NCI-H2196 treated with DMSO at 0.1 percent for 48 hours (cell line): ENCODE measurements around the gene PAPOLA.
"Not testable (repeated sequence)": the region's sequence is repeated elsewhere in the genome, so short reads cannot be mapped to it uniquely, and the experiment has no call there.

Experiments used
- DNase-seq: peaks from one replicate; lab custom pipeline; 2025; ENCODE audit not compliant: unreplicated experiment; lab: John Stamatoyannopoulos, UW

PAPOLA gene

DNA sequence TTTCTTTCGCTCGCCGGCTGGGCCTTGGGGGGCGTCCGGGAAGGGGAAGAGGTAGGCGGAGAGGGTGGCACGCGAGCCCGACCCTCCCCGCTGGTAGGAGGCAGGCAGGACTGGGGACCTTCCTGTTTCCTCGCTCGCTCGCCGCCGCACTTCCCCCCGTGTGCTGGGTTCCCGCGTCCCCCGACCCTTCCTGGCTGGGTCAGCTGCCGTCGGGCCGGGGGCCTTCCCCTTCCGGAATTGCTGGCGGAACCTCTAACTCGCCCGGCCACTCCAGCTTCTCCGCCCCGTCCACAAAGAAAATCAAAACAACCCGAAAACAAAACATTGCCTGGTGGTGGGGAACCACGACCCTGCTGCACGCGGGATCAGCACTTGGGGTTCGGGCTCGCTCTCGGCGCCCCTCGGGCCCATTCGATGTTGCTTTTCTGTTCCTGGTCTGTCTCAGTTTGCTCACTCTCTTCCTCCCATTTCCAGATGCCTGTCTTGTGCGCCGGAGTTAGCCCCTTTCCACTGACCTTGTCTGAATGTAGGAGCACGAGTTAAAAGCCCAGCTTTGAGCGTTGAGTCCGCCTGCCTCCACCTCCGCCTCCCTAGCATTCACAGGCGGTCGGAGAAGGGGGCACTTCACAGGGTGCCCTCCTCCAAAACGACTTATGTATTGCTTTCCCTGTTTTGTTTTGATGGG is 581 bp downstream of the PAPOLA start:
- DNase-seq, result no peak

DNA sequence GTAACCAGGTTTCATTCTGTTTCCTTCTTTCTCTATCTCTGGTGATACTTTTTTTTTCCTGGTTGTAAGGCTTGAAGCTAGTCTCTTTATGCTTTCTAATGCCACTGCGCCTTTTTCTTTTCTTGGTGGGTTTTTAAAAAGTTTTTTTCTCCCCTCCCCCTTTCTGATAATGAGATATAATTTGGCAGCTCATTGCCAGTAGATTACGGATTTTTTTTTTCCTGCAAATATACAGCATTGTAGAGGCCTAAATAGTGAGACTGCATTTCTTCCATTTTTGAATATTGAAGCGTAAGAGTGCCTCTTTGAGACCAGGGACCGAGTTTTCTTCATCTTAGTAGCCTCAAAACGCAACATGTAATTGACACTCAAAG is 1.1 kb downstream of the PAPOLA start:
- no peak for DNase-seq

DNA sequence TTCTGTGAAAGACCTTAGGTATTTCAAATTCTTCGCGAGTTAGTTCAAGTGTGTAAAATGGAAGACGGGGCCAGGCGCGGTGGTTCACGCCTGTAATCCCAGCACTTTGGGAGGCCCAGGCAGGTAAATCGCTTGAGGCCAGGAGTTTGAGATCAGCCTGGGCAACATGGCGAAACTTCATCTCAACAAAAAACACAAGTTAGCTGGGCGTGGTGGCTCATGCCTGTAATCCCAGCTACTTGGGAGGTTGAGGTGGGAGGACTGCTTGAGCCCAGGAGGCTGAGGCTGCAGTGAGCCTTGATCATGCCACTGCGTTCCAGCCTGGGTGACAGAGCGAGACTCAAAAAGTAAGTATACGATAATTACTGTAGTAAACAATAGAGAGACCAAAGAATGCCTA is 2.2 kb downstream of the PAPOLA start:
- DNase-seq, result not testable (repeated sequence)

DNA sequence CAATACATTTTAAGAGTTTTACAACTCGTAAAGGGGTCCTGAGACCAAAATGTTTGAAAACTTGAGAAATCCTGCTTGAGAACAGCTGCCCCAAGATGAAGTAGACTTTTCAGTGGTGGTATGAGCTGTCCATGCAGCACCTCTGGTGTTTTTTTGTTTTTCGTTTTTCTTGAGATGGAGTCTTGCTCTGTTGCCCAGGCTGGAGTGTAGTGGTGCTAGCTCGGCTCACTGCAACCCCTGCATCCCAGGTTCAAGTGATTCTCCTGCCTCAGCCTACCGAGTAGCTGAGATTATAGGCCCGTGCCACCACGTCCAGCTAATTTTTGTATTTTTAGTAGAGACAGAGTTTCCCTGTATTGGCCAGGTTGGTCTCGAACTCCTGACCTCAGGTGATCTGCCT is 5.5 kb downstream of the PAPOLA start:
- DNase-seq, result no peak

DNA sequence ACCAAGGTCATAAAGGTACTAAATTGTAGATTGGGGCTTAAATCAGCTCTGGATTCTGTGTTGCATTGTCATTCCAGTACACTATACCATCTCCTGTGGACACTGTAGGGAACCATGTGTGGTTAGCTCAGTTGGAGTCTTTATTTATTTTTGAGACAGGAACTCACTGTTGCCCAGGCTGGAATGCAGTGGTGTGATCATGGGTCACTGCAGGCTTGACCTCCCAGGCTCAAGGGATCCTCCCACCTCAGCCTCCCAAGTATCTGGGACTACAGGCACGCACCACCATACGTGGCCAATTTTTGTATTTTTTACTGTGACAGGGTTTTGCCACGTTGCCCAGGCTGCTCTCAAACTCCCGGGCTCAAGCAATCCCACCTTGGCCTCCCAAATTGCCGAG is 6.7 kb downstream of the PAPOLA start:
- no peak for DNase-seq

DNA sequence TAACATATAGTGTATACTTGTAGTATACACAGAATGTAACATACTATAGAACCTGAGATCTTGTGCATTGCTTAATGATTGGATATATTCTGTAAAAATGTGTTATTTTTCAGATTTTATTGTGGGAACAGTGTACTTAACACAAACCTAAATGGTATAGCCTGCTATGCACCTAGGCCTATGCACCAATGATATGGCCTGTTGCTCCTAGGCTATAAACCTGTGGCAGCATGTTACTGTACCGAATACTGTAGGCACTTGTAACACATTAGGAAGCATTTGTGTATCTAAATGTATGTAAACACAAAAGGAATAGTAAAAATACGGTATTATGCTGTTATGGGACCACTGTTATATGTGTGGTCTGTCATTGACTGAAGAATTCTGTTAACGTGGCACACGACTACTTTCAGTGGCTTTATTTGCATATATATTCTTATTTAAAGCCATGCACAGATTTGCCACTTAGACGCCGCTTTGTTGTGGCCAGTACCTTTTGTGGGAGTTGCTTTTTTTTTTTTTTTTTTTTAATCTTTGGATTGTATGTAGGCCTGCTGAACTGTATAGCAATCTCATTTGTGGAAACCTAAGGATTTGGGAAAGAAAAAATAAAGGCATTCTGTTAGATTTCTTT is 7.4 kb downstream of the PAPOLA start:
- DNase-seq, result no peak

DNA sequence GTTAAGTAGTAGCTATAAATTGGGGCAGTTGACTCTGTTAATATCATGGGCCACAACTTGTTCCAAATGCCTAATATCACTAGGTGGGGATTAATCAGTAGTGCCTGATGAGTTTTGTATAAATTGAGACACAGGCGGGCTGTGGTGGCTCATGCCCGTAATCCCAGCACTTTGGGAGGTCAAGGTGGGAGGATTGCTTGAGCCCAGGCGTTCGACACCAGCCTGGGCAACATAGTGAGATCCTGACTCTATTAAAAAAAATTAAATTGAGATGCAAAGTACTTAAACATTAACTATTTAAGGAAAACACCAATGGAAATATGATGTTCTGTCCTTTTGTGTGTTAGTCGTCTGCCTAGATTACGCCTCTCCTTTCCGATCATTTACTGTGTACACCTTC is 9.0 kb downstream of the PAPOLA start:
- no peak for DNase-seq

DNA sequence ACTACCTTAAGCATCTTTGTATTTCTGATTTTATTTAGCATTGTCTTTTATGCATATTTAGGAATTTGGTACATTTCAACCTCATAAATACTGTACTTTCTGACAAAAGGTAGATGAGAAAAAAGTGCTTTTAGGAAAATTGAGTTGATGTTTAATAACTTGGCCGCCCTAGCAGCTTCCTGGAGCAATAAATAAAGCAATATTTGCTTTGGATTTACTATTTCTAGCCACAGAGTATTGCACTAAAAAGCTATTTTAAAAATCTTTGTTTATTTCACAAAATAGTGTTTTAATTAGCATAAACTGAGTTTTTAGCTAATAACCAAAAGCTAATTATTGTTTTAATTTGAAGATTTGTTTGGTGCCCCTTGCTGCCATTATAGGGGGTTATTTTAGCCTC is 9.5 kb downstream of the PAPOLA start:
- DNase-seq, result no peak

DNA sequence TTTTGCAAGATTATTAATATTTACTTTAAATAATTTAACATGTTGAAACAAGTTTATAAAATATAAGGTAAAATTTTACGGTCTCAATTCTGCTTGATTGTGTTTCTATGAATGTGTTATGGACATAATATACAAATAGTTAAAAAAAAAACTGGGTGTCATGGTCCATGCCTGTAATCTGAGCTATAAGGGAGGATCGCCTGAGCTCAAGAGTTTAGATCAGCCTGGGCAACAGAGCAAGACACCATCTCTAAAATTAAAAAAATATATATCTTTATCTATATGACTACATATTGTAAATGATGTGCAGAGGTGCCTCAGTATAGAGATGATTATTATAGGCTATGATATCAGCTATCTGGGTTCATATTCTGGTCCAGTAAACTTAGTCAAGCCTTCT is 9.9 kb downstream of the PAPOLA start:
- no peak for DNase-seq

DNA sequence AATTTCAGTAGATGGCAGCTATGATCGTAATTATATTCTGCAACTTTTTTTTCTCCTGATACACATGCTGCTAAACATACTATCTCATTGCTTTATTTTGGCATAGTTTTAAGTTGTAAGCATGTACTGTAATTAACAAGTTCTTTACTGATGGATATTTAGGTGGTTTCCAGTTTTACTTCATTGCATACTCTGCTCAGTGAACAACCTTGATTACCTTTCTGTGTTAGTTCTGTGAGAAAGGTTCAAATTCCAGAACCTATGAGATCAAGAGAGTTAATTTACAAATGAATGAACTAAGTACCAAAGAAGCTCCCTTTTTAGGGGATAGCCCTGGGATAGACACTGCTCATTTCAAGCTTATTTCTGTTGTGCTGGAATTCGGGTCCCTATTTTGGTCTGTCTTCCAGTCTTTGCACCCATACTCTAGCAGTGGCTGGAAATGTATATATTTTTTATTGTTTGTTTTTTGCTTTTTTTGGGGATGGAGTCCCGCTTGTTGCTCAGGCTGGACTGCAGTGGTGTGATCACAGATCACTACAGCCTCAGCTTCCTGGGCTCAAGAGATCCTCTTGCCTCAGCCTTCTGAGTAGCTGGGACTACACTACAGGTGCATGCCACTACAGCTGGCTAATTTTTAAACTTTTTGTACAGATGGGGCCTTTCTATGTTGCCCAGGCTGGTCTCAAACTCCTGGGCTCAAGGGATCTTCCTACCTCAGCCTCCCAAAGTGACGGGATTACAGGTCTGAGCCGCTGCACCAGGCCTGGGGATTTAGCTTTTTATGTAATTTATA is 10.6 kb downstream of the PAPOLA start:
- no peak for DNase-seq

DNA sequence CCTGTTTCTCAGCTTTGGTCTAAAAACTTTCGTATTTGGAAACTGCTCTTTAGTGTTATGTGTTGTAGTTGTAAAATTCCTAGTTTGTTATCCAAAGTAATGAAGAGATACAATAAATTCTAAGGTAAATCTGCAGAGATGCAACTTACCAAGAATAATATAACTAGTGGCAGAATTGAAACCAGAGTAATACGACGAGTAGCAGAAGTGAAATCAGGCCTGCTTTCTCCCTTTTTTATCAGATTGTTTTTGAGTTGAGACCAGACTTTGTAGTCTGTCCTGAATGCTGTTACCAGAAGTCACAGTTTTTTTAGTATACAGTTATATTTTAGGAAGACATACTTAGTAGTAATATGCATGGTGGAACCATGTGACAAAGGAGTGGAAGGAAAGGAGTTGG is 12.5 kb downstream of the PAPOLA start:
- no peak for DNase-seq

DNA sequence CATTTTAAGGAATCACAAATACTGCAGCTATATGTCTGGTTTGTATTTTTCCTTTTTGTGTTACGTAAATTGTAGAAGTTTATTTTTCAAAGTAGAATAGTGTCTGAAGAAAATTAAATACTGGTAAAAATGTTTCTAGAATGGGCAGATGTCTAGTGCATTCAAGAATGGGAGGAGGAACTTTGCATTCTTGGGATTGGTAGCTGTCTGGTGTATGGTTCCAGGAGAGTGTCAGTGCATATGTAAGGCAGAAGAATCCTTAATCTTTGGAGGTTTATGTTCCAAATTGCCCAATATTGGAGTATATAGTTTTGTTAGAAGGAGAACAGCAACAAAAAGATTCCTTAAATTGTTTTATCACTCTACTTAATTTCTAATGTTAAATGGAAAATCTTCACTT is 13.5 kb downstream of the PAPOLA start:
- DNase-seq, result no peak

DNA sequence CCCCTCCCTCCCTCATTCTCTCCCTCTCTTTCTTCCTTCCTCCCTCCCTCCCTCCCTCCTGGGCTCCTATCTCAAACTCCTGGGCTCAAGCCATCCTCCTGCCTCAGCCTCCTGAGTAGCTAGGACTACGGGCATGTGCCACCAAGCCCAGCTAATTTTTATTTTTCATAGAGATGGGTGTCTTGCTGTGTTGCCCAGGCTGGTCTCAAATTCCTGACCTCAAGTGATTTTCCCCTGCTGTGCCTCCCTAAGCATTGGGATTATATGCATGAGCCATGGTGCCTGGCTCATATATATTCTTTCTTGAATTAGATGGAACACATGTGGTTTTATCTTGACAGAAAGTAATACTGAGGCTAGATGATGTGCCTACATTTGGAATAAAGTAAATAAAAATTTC is 14.2 kb downstream of the PAPOLA start:
- no peak for DNase-seq

DNA sequence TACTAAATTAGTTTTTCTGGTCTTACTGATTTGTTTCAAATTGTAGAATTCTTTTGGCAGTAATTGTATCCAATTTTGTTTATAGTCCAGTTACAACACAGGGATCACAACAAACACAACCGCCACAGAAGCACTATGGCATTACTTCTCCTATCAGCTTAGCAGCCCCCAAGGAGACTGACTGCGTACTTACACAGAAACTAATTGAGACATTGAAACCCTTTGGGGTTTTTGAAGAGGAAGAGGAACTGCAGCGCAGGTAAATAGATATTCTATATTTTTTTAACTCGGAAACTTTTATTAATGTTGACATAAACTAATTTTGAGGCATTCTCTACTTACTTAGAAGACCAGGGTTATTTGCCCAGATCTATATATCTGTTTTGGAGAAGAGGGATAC is 17.8 kb downstream of the PAPOLA start:
- DNase-seq, result no peak

DNA sequence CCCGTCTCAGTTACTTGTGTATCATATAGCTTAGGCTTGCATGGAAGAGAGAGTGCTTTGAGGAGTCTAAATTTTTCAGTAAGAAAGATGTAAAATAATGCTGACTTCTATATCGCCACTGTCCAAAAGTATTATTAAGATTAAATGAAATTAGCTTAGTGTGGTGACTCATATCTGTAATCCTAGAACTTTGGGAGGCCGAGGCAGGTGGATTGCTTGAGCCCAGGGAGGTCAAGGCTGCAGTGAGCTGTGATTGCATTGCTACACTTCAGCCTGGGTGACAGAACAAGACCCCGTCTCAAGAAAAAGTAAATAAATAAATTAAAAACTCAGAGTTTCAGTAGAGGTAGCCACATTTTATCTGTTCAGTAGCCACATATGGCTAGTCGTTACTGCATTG is 23.3 kb downstream of the PAPOLA start:
- no peak for DNase-seq

DNA sequence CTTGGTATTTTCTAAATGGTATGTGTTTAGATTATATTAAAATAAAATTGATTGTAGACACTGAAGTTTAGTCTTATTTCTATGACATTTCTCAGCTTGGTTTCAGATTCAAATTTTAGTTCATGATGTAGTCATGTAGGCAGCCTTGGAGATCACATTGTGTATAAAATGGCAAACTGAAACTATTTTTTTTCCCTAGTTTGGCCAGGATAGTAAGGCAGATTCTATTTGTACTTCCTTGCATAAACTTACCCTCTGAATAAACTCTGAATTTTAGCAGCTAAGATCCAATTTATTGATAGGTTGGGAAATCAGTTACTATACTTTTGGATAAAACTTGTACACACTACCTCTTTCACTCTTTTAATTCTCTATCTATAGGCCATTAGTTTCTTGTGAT is 30.4 kb downstream of the PAPOLA start:
- DNase-seq, result no peak

DNA sequence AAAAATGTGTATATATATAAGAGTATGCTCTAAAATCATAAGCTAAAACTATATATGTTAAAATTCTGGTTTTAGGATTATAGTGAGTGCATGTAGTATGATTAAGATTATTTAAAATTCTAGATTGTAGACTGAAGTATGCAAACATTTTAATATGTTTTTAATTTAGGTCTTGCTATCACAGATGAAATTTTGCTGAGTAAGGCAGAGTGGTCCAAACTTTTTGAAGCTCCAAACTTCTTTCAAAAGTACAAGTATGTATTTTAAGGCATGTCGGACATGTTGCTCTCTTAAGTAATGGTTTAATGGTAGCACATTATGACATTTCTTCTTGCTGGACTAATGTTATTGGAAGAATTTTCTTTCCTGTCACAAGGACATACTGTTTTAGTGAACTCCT is 34.6 kb downstream of the PAPOLA start:
- DNase-seq, result no peak

DNA sequence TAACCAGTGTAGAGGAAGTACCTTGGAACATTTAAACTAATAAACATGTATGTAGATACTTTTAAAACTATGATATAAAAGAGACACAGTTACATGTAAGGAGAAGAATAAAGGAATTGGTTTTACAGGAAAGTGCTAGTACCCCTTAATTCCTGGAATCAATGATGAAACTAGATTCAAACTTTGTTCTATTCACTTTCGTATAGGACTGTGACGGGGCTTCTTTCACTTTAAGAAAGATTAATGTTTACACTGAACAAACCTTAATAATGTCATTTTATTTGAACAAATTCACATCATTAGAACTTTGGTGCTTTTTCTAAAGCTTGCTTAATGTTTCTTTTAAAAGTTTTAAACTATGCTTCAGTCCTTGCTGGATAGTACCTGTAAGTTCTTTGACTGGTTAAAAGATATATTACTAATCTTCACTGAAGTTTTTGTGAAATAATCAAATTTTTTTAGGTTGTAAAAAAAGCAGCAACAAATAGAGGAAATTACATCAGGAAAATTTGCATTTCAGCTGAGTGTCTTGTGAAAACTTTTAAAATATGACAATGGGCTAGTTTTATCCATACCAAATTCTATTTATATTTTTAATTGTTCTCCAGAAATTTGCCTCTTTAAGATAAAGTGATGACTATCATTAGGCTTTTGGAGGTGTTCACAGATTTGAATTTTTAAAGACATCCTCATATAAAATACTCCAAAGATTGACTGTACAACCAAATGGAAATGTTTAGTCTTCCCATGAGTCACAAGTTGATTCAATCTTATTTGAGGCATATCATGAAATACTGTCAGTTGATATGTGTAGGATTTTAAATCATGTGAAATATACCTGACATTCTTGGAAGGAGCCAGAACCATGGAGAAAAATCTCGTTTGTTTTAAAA is 36.2 kb downstream of the PAPOLA start:
- DNase-seq, result no peak

DNA sequence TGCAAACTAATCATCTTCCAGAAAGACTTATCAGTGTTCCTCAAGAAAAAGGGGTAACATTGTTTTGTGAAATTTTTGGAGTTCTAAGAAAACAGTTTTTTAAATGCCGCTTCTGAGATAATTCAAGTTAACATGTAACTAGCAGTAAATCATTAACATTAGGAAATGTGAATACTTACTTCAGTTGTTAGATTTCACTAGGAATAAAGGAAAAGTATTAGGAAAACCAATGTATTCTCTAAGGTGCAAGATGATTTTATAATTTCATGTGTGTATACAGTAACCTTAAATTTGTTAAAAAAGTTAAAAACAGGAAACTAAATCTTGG is 36.8 kb downstream of the PAPOLA start:
- no peak for DNase-seq

DNA sequence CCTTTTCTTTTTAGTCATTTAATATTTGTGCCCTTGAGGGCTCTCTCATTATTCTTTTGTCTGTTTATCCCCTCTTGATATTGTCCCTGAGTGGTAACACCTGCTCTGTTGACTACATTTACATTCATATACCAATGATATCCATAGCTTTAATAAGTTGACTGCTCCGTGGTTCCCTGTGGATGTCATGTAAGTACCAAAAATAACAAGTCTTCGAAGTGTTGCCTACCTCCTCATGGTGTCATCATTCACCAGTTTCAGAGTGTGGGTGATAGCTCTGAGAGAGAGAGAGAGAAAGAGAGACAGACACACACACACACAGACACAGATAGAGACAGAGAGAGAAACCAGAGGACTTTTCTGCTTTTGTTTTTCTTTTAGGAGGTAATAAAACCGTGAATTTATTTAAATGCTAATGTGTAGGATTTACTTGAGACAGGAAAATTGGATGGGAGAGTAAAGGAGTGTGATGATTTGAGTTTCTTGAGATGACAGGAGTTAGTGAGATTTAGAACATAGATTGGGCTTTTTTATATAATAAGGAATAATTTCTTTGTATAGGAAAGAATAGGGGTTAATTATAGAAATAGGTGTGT is 52.2 kb downstream of the PAPOLA start:
- DNase-seq, result no peak

DNA sequence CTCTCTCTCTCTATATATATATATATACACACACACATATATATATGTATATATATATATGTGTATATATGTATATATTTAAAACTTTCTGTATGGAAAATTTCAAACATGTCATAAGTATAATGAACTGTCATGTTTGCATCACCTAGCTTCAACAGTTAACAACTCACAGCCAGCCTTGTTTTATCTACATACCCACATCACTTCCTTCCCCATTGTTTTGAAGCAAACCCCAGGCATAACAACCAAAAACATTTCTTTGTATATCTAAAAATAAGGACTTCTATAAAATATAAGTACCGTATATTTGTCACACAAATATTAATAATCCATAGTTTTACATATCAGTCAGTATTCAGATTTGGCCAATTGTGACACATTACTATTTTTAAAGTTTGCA is 57.4 kb downstream of the PAPOLA start:
- DNase-seq, result no peak
